ENCODE results near the gene DCTPP1.

DCTPP1 gene

DNA sequence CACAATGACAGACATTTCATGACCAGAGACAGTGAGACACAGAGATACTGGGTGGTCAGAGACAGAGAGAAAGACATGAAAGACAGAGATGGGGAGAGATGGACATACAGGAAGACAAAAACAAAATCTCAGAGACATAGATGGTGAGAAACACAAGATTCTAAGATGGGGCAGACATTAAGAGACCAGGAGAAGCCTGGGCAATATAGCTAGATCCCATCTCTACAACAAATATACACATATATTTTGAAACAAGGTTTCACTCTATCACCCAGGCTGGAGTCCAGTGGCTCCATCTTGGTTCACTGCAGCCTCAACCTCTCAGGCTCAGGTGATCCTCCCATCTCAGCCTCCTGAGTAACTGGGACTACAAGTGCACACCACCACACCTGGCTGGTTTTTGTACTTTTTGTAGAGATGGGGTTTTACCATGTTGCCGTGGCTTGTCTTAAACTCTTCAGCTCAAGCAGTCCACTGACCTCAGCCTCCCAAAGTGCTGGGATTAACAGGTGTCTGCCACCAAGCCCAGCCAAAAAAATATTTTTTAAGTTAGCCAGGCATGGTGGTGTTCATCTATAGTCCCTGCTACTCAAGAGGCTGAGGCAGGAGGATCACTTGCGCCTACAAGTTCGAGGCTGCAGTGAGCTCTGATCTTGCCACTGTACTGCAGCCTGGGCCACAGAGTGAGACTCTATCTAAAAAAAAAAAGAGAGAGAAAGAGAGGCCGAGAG, 49.6 kb downstream of the DCTPP1 start:
- DNase-seq: no peak

DNA sequence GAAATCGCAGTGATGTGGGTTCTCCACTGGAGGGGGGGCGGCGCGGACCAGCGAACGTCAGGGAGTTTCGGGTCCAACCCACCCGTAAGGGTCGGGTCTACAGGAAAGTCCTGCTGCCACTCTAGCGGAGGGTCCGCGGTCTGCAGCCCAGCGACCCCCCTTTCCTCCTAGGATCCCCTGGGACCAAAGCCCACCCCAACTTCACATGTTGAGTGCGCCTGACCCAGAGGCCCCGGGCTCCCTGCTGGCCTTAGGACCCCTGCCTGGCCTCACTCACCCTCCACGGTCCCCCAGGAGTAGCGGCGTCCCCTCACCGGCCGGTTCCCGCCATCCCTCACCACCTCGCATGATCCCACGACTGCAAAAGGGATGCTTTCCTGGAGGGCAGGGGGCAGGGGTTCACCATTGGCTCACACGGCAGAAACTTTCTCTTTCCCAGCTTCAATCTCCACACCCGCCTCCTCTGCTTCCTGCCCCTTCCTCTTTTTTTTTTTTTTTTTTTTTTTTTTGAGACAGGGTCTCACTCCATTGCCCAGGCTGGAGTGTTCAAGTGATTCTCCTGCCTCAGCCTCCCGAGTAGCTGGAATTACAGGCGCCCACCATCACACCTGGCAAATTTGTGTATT, 50.6 kb downstream of the DCTPP1 start:
- DNase-seq: no peak

DNA sequence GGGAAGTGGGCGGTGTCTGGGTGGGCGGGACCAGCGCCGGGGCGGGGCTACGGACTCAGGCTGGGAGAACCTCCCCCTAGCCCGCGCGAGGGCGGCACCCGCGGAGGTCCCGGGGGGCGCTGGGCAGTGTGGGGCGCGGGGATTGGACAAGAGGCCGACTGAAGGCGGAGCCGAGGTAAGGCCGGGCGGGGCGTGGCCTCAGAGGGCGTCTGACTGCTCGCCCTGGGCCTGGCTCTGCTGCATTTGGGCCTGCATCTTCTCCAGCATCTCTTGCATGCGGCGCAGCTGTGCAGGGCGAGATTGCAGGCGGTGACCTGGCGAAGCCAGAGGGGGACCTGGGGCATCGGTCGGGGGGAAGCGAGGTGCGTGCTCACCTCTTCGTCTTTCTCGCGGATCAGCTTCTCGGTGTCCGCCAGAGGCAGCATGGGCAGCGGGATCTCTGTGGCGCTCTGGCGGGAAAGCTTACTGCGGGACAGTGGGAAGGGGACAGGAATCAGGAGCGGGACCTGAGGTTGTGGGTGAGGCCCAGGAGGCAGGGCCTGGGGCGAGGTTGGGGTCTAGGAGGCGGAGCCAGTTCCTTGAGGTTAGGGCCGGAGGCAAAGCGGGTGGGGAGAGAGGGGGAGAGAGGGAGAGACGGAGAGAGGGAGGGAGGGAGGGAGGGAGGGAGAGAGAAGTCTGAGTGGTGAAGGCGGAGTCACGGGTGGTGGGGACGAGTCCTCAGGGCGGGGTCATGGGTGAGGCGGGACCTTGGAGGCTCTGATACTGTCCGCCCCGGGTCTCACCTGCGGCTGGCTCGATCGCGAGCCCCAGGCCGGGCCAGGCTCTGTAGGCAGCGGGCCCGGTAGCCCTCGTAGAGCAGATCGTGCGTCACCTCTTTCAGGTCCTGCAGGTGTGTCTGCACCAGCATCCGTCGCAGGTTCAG, 51.3 kb downstream of the DCTPP1 start:
- DNase-seq: peak; percentile 97

DNA sequence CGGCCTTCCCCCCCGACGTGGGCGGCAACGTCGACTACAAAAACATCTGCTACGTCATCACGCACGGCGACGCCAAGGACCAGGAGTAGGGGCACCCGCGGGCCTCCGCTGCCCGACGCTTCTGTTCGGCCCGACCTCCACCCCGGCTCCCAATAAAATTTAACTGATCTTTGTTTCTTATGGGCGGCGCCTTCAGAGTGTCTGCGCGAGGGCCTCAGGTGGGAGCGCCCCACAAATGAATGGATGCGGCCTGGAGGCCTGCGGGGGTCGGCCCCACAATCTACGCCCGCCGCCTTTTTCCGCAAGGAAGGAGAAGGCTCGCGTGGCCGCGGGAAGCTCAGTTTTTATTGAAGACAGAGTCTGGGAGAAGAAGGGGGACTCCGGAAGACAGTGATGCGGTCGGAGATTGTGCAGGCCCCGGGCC, 52.0 kb downstream of the DCTPP1 start:
- DNase-seq: peak; percentile 92

DNA sequence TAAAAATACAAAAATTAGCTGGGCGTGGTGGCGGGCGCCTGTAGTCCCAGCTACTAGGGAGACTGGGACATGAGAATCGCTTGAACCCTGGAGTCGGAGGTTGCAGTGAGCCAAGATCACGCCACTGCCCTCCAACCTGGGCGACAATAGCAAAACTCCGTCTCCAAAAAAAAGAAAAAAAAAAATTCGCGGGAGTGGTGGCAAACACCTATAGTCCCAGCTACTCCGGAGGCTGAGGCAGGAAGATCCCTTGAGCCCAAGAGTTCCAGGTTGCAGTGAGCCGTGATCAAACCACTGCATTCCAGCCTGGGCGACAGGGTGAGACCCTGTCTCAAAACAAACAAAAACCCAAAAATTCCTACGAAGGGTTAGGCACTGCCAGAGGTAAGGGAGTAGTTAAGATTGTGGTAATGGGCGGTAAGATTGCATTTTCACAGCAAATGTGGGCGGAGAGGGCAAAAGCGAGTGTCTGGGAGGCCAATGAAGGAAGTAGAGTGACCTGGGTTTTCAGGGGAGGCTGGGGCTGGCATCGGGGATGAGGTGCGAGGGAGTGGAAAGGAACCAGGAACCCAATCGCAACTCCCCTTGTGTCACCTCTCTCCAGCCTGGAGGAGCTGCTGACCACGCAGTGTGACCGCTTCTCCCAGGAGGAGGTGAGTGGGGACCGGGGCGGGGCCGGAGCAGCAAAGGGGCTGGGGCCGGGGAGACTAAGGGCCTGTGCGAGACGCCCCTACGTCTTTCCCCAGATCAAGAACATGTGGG, 52.6 kb downstream of the DCTPP1 start:
- no peak for DNase-seq

DNA sequence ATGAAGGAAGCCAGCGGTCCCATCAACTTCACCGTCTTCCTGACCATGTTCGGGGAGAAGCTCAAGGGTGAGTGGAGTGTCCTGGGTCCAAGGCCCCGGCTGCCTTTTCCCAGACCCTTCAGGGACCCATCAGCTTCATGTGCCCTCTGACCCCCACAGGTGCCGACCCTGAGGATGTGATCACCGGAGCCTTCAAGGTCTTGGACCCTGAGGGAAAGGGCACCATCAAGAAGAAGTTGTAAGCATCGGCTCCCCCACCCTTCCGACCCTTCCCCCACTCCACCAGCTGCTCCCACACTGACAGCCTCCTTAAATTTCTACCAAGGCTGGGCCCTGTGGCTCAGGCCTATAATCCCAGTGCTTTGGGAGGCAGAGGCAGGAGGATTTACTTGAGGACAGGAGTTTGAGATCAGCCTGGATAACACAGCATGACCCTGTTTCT, 53.3 kb downstream of the DCTPP1 start:
- no peak for DNase-seq

DNA sequence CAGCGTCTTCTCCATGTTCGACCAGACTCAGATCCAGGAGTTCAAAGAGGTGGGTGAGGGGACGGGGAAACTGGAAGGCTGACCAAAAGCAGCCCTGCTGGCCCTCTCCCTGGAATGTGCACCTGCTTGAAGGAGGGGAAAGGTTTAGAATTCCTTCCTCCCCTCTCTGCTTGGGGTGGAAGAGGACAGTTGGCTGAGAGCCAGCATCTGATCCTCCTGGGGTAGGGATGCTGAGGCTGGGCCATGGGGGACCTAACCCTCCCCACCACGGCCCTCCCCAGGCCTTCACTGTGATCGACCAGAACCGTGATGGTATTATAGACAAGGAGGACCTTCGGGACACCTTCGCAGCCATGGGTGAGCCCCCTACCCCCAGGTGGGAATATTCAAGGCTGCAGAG, 54.0 kb downstream of the DCTPP1 start:
- no peak for DNase-seq

DNA sequence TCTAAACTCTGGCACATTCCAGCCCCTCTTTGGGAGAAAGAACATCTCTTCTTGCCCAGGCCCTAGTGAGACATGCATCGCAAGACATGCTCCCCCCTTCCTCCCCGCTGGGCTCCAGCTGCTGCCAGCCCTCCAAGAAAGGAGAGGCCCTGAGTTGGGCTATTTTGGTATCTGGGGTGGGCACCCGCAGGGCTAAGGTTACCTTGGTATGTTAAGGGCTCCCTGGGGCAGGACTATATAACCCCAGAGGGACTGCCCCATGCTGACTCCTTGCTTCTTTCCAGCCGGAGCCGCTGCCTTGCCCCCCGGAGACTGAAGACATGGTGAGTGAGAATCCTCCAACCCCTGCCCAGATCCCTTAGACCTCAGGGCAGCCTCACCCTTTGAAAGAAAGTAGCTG, 55.3 kb downstream of the DCTPP1 start, which contains the start of gene MYL11:
Gene MYL11 (plus strand): TSS at position 265 of the 400 bp plus-strand sequence. CDS start 56 bp downstream, at position 321.
- DNase-seq: no peak
